ENCODE results near the gene ZSCAN32.

- TF ChIP-seq ELF1 (IDR thresholded peaks at IDR 0.05; ENCODE audit: borderline replicate concordance, low read depth), result no peak
- TF ChIP-seq MAX (IDR thresholded peaks at IDR 0.05), result no peak
- no peak for TF ChIP-seq CTCF (IDR thresholded peaks at IDR 0.05 in 2 of 3, conservative IDR thresholded peaks at IDR 0.05 in 1 of 3; ENCODE audit: borderline replicate concordance in 1 of 3, insufficient read depth in 1 of 3, low read depth in 2 of 3, low read length in 2 of 3)
- TF ChIP-seq EZH2 (IDR thresholded peaks at IDR 0.05), result no peak
- no peak for TF ChIP-seq POLR2A (IDR thresholded peaks at IDR 0.05; ENCODE audit: borderline replicate concordance, extremely low read depth, insufficient read depth, insufficient read length)
- no peak for TF ChIP-seq RAD21 (IDR thresholded peaks at IDR 0.05; ENCODE audit: low read depth)
- no peak for TF ChIP-seq FOSL1 (IDR thresholded peaks at IDR 0.05; ENCODE audit: low read depth)
- TF ChIP-seq YY1 (IDR thresholded peaks at IDR 0.05; ENCODE audit: extremely low read depth, insufficient replicate concordance, low read depth, low read length), result no peak
These were observed 53.2 kb downstream of the ZSCAN32 start for GRCh38 chr16:3347586-3347985.

Data from HCT116 (cell line).